Activated T-cell treated with anti-CD3 and anti-CD28 coated beads for 24 hours (primary cell): ENCODE results near the gene FERMT3.
A peak's percentile ranks its signal among the peaks of the same experiment; 100 is the strongest.
"Not testable (repeated sequence)": the region's sequence is repeated elsewhere in the genome, so short reads cannot be mapped to it uniquely, and the experiment has no call there.

Source experiments
- DNase-seq: peaks from one replicate; pipeline ENCODE4 v3.0.0-alpha.2; 2020; ENCODE audit warnings: low read depth

Gene FERMT3

GRCh38 chr11:64235437-64236161 is 29.1 kb downstream of the FERMT3 start:
- no peak for DNase-seq

- DNase-seq: no peak
Measured at GRCh38 chr11:64237484-64237951, 31.0 kb downstream of the FERMT3 start.

GRCh38 chr11:64238076-64238475 is 31.6 kb downstream of the FERMT3 start:
- no peak for DNase-seq

GRCh38 chr11:64238999-64239398 is 32.5 kb downstream of the FERMT3 start:
- DNase-seq: no peak

GRCh38 chr11:64239662-64240434 is 33.3 kb downstream of the FERMT3 start:
- no peak for DNase-seq

- DNase-seq: peak; percentile 98
Measured at GRCh38 chr11:64240435-64241240, 34.1 kb downstream of the FERMT3 start, which contains the start of gene FKBP2. Gene FKBP2 (plus strand): TSS chr11:64241095. CDS start chr11:64242388, 1,293 bp downstream.

GRCh38 chr11:64241241-64241490 is 34.6 kb downstream of the FERMT3 start:
- peak; percentile 100 for DNase-seq

GRCh38 chr11:64241491-64242374 is 35.2 kb downstream of the FERMT3 start:
- DNase-seq: no peak

- DNase-seq: no peak
Measured at GRCh38 chr11:64243236-64243854, 36.8 kb downstream of the FERMT3 start.

- DNase-seq: no peak
Measured at GRCh38 chr11:64244107-64244506, 37.6 kb downstream of the FERMT3 start.

- no peak for DNase-seq
Measured at GRCh38 chr11:64244966-64245365, 38.4 kb downstream of the FERMT3 start.

GRCh38 chr11:64245401-64245796 is 38.9 kb downstream of the FERMT3 start:
- DNase-seq: no peak

GRCh38 chr11:64245797-64246620 is 39.5 kb downstream of the FERMT3 start:
- peak; percentile 74 for DNase-seq

- not testable (repeated sequence) for DNase-seq
Measured at GRCh38 chr11:64246621-64246870, 40.0 kb downstream of the FERMT3 start.

- DNase-seq: peak; percentile 76
Measured at GRCh38 chr11:64246871-64247728, 40.6 kb downstream of the FERMT3 start, which contains the start of gene PPP1R14B. Gene PPP1R14B (minus strand): TSS chr11:64246943. CDS start chr11:64246673, 270 bp downstream.

- DNase-seq: no peak
Measured at GRCh38 chr11:64247729-64248531, 41.4 kb downstream of the FERMT3 start.

GRCh38 chr11:64248578-64248977 is 42.1 kb downstream of the FERMT3 start:
- no peak for DNase-seq

GRCh38 chr11:64249038-64249437 is 42.5 kb downstream of the FERMT3 start:
- no peak for DNase-seq
